ENCODE results near the gene IGF2R.

The IGF2R gene

DNA sequence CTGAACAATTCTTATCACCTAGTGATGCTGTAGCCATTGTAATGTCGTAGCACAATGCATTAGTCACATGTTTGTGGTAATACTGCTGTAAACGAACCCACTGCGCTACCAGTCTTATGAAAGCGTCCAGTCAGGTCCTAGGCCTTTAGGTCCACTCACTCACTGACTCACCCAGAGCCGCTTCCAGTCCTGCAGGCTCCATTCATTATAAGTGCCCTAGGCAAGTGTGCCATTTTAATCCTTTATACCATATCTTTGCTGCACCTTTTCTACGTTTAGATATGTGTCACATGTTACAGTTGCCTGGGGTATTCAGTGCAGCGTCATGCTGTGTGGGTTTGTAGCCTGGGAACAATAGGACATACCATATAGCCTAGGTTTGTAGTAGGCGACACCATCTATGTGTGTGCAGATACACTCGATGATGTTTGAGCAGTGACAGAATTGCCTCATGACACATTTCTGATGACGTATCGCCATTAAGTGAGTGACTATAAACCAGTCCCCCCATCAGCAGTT lies 15.4 kb downstream of the IGF2R start:
- peaks cover 7% of the 10 kb centered on the region; the same call in 1 of the 2 replicates for H4K20me1 ChIP-seq (ENCODE audit: insufficient read depth, low read length)
- peaks cover 71% of the 10 kb centered on the region for H3K79me2 ChIP-seq (ENCODE audit: low read length)
- no peaks in the 10 kb centered on the region for H3K9me3 ChIP-seq (ENCODE audit: insufficient read depth, low read length)
- H3K36me3 ChIP-seq (replicated peaks; ENCODE audit: low read depth, low read length): no peaks in the 10 kb centered on the region
- H3K27me3 ChIP-seq (ENCODE audit: low read depth, low read length): no peaks in the 10 kb centered on the region
- H3K4me2 ChIP-seq (ENCODE audit: low read length): no peak overlapping the region
- H3K4me1 ChIP-seq (ENCODE audit: low read length): peaks cover 40% of the 10 kb centered on the region
- H3K27ac ChIP-seq (ENCODE audit: low read length): no peak overlapping the region
- H3K9ac ChIP-seq (ENCODE audit: low read length): no peak overlapping the region
- no peak overlapping the region for H3K4me3 ChIP-seq (ENCODE audit: low read length)
- no peak overlapping the region for H2AFZ ChIP-seq (ENCODE audit: low read depth, low read length)
- TF ChIP-seq, protein P1, sequence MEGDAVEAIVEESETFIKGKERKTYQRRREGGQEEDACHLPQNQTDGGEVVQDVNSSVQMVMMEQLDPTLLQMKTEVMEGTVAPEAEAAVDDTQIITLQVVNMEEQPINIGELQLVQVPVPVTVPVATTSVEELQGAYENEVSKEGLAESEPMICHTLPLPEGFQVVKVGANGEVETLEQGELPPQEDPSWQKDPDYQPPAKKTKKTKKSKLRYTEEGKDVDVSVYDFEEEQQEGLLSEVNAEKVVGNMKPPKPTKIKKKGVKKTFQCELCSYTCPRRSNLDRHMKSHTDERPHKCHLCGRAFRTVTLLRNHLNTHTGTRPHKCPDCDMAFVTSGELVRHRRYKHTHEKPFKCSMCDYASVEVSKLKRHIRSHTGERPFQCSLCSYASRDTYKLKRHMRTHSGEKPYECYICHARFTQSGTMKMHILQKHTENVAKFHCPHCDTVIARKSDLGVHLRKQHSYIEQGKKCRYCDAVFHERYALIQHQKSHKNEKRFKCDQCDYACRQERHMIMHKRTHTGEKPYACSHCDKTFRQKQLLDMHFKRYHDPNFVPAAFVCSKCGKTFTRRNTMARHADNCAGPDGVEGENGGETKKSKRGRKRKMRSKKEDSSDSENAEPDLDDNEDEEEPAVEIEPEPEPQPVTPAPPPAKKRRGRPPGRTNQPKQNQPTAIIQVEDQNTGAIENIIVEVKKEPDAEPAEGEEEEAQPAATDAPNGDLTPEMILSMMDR (IDR thresholded peaks at IDR 0.05; ENCODE audit: low read depth, low read length): no peak
- no peak for TF ChIP-seq EZH2phosphoT487 (IDR thresholded peaks at IDR 0.05; ENCODE audit: low read depth)

DNA sequence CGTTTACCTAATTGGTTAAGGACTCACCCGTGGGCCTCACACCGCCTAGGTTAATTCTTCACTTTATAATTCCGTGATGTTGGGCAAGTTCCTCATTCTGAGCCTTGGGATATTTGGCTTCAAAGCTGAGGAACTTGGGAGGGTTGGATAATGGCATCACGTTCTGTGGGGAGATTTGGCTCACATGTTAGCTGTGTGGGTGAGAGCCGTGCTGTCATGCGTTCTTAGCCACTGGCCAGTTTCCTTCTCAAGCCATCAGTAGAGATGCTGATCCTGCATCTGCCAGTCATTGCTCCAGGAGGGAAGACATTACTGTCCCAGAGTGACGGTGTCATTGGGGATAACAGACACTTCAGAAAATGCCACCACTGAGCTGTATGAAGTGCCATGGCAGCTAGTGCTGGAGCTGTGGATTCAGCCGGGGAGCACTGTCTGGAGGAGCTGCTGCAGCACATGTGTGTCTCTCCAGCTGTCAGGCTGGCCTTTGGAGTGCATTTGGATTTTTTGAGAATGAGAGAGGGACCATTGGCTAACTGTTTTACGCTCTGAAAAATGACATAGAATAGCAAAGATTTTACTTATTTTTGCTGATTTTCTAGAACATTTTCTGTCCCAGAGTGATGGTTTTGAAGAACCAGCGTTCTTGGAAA lies 16.5 kb downstream of the IGF2R start:
- no peaks in the 10 kb centered on the region for H3K9me3 ChIP-seq (ENCODE audit: insufficient read depth, low read length)
- H3K4me1 ChIP-seq (ENCODE audit: low read length): peaks cover 47% of the 10 kb centered on the region
- H3K27ac ChIP-seq (ENCODE audit: low read length): no peak overlapping the region
- peaks cover 70% of the 10 kb centered on the region for H3K79me2 ChIP-seq (ENCODE audit: low read length)
- no peak overlapping the region for H2AFZ ChIP-seq (ENCODE audit: low read depth, low read length)
- H3K36me3 ChIP-seq (replicated peaks; ENCODE audit: low read depth, low read length): no peaks in the 10 kb centered on the region
- TF ChIP-seq EZH2phosphoT487 (IDR thresholded peaks at IDR 0.05; ENCODE audit: low read depth): no peak
- TF ChIP-seq, protein P1 (IDR thresholded peaks at IDR 0.05; ENCODE audit: low read depth, low read length): no peak
- no peak overlapping the region for H3K4me3 ChIP-seq (ENCODE audit: low read length)
- H3K27me3 ChIP-seq (ENCODE audit: low read depth, low read length): no peaks in the 10 kb centered on the region
- no peak overlapping the region for H3K9ac ChIP-seq (ENCODE audit: low read length)
- H4K20me1 ChIP-seq (ENCODE audit: insufficient read depth, low read length): peaks cover 7% of the 10 kb centered on the region; the same call in 1 of the 2 replicates
- no peak overlapping the region for H3K4me2 ChIP-seq (ENCODE audit: low read length)

DNA sequence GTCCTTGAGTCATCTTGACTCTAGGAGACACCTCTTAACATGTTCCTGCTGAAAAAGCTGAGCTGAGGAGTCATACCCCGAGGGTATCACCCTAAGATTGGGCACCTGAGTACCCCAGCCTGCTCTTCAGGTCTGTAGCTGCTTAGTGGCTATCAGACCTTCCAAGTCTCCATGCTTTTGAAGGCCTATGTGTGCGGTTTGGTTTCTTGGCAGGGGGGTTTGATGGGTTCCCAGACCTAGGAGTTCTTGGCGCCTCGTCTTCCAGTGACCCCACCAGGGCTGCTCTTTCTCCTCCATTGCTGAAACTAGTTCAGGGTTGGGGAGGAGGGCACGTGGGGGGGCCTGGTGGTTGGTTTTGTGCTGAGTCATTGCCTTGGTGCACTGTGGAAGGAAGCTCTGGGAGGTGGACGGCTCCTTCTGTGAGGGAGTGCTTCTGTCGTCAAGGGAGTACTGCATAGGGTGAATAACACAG lies 20.1 kb downstream of the IGF2R start:
- Histone ChIP-seq H3K27me3 (ENCODE audit: low read depth, low read length) (no peaks in the 10 kb centered on the region), H4K20me1 (ENCODE audit: insufficient read depth, low read length) (peaks cover 4% of the 10 kb centered on the region; the same call in 1 of the 2 replicates), H3K27ac (ENCODE audit: low read length) (no peak overlapping the region), H3K4me2 (ENCODE audit: low read length) (no peak overlapping the region), H2AFZ (ENCODE audit: low read depth, low read length) (no peak overlapping the region), H3K4me3 (ENCODE audit: low read length) (no peak overlapping the region), H3K36me3 (replicated peaks; ENCODE audit: low read depth, low read length) (peaks cover 6% of the 10 kb centered on the region), H3K9me3 (ENCODE audit: insufficient read depth, low read length) (no peaks in the 10 kb centered on the region), H3K4me1 (ENCODE audit: low read length) (peaks cover 21% of the 10 kb centered on the region), H3K79me2 (ENCODE audit: low read length) (peaks cover 48% of the 10 kb centered on the region), H3K9ac (ENCODE audit: low read length) (no peak overlapping the region)
- TF ChIP-seq EZH2phosphoT487 (IDR thresholded peaks at IDR 0.05; ENCODE audit: low read depth): no peak
- TF ChIP-seq, protein P1 (IDR thresholded peaks at IDR 0.05; ENCODE audit: low read depth, low read length): no peak
